GM21717 (cell line): ENCODE data around the gene PTPRC.
A peak's percentile ranks its signal among the peaks of the same experiment; 100 is the strongest.

Experiments
- ATAC-seq: cut with Tn5 transposase; IDR thresholded peaks from one replicate; pipeline ENCODE4 v1.9.1; 2021; ENCODE audit warnings: mild to moderate bottlenecking, moderate library complexity; ENCODE audit not compliant: unreplicated experiment

PTPRC gene

DNA sequence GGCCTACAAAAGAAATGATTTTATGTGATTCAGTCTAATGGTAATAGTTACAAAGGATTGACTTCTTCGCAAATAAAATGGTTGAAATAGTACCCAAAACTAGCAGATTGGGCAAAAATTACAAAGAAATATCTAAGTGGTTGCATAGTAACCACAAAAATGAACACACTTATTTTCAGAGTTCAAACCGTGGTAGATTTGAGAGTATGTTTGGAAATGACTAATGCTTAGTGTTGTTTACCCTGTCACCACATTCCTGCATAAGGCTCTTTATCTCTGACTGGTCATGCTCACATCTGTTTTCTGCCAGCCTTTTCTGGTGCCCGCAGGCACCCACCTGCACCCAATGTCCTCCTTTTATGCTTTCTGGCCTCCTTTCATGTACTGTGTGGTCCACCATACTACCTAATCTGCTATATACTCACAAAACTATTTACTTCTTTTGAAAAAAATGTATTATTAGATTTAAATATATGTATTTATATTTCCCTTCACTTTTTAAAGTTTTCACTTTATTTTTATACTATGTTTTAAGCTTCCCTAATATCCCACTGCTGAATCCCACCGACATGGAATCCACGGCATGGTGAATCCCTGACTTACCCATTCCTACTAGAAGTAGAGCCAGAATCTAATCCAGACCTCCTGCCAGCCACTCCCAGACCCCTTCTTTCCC, 30.3 kb downstream of the PTPRC start:
- ATAC-seq = peak; percentile 87

DNA sequence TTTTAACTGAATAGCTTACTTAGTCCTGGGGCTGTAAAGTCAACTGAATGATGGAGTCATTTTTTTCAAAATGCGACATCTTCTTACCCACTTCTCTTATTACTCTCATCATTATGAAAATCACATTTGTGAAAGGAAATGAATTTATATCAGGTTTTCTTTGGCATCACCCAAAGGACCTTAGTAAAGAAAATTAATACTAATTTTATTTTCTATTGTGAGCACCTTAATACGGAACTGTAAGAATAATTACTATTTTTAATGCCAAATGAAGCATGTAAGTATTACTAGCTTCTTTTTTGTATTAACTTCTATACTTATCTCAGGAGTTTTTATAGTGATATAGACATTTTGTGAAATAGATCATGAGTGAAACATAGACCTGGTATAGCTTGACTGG, 30.9 kb downstream of the PTPRC start:
- no peak for ATAC-seq

DNA sequence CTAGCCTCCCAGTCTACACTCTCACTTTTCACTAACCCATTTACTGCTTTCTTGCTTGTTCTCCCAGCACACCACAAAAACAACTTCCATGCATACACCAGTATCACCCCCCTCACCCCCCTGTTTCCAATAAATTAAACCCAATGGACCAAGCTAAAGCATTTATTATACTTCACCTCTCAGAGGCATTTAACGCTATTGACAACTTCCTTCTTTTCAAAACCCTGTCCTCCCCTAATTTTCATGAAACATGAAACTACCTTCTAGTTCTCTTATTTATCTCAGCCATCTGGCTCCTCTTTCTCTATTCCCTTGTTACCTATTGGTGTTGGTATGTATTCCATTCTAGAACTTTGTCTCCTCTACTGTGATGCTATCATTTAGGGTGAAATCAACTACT, 32.3 kb downstream of the PTPRC start:
- no peak for ATAC-seq

DNA sequence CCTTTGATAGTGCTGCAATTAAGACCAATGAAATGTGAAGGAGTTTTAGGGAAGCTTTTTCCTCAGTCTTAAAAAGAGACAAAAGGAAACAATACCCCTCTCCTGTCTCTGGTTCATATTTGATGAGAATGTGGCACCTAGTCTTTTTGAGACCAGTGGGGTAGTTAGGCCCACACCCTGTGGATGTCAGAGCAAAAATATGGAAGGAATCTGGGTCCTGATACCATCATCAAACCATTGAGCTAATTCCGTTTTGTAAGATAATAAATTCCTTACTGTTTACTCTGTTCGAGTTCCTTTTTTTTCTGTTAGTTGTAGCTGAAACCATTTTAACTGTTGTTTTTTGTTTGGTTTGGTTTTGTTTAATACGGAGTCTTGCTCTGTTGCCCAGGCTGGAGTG, 33.3 kb downstream of the PTPRC start:
- no peak for ATAC-seq

DNA sequence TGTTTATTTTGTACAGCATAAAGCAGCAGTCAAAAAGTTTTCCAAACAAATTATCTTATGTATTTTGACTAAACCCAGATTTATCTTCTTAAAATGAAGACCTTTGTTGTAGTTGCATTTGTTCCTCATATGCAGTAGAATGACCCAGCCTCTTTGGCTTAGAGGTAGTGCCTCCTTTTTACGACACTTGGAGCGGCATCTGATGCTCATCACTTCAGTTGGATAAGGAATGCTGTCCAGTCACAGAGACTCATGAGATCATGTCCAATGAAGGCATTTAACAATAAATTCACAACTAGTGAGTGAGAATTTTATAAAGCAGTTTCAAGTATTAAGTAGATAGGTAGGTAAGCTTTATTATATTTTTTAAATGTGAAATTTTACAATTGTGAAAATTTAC, 35.2 kb downstream of the PTPRC start:
- ATAC-seq = no peak

DNA sequence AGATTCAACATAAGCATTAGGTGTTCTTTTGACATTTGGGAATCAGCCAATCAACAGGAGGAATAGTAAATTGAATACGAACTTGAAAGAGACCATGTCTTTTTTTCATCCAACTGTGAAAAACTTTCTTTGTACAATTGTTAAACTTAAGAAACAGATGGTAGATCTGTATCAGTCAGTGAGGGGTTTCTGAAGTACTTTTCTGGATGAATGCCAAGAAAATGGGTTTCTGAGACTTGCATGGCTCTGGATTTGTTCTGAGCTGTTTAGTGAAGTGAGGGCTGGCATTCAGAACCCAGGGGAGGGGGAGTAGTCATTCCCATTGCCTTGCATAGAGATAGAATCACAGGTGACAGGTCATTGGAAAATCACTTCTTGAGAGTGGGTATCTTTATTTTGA, 37.4 kb downstream of the PTPRC start:
- no peak for ATAC-seq

DNA sequence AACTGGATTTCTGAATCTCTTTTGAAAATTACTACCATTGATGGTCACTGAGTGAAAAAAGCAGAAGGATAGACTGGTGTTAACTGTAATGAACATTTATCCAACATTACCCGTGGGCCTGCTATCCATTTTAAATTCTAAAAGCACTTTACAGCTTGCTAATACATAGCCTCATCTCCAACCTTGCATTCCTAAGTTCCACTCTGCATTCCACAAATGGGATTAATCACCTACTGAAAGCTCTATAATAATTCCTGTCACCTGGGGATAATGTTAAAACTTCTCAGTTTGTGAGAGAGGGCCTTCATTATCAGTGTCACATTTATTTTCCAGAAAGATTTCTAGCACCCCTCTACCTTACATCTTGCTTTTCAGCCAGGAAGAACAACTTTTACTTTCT, 38.2 kb downstream of the PTPRC start:
- no peak for ATAC-seq

DNA sequence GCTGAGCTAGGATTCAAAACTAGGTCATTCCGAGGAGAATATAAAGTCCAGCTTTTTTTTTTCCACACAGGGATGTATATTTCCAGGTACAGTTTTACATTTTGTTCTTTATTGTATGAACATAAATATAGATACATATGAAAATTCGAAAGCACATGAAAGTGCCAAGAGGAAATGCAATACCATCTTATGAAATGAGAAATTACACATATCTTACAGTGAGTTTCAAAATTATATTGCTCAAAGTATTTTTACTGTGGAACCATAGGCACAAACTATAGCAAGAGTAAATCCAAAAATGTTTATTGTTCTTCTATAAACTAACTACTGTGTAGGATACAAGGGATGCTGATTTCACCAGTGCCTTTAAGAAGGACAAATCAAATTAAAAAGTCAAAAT, 39.0 kb downstream of the PTPRC start:
- no peak for ATAC-seq

DNA sequence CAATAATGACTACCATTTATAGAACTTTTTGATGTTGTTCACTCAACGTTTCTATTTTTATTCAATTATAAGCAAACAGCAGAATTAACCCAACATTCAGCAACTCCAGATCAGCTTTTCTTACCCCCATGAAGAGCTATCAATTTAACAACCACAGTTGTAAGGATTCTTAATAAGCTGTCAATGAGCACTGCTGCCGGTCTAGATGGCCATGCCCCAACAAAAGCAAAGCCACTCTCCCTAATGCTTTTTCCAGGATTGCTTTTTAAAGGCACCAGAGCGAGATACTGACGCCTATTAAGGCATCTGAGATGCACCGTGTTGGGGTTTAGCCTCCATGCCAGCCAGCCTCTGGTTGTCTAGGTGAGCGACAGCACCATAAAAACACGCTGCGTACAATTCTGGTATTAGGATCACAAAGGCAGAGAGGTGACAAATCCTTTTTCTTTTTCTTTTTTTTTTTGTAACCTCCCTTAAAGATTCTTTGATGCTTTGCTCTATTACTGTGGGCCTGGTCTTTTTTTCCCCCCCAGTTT, 39.5 kb downstream of the PTPRC start:
- no peak for ATAC-seq

DNA sequence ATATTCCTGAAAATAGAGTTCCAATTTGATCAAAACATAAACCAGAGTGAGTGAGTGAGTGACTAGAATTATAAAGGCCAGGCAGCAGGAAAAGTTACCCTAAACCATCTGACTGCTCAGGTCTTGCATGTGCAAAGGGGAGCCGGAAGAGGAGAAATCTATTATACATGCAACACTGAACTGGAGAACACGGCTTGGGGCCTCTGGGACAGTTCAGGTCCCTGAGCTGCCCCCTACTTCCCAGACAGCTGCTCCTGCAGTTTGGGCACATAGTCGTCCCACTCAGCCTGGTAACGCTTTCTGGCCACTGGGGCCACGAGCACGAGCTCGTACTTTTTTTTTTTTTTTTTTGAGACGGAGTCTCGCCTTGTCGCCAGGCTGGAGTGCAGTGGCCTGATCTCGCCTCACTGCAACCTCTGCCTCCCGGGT, 40.1 kb downstream of the PTPRC start:
- peak; percentile 36 for ATAC-seq

DNA sequence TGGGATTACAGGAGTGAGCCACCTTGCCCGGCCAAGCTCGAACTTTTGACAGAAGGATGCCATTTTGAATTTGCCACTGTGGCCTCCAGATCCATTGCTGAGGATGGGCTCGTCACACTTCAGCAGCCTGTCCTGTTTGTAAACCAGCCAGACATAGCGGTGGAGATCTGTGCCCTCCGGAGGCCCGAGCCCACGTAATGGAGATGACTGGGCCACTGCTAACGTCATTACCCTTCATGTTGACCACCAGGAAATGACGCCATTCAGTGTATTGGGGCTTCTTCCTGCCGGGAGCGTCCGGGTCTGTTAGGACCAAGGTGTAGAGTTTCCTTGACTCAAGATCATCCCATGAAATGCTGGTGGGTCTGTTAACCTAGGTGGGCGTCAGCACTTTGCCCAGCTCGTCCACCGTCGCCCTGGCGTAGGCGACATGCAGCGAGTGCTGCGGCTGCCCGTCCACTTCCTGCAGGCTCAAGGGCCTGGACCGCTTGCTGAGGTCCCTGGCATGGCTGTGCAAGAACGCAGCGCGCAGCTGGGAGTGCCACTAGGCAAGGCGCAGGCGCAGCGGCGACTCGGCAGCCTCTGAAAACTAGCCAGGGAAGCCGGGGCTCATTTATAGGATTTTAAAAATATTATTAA, 40.8 kb downstream of the PTPRC start:
- ATAC-seq = no peak

DNA sequence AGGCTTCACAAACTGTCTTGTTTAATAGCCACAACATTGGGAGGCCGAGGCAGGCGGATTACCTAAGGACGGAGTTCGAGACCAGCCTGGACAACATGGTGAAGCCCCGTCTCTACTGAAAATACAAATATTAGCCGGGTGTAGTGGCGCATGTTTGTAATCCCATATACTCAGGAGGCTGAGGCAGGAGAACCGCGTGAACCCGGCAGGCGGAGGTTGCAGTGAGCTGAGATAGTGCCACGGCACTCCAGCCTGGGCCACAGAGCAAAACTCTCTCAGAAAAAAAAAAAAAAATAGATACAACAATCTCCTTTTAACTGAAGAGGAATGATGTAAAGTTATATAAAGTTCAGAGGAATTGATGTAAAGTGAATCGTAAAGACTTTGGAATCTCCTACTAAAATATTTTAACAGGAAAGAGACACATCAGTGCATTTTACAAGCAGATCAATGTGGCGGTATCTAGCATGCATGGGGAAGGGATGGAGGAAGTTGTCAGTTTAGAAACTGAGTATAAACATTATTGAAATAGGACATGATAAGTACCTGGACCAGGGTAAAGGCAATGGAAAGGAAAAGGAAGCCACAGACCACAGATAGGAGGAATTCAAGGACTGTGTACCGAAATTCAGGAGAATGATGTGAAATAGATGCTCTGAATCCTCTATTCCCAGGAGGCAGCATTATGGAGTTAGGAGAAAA, 41.5 kb downstream of the PTPRC start:
- no peak for ATAC-seq

DNA sequence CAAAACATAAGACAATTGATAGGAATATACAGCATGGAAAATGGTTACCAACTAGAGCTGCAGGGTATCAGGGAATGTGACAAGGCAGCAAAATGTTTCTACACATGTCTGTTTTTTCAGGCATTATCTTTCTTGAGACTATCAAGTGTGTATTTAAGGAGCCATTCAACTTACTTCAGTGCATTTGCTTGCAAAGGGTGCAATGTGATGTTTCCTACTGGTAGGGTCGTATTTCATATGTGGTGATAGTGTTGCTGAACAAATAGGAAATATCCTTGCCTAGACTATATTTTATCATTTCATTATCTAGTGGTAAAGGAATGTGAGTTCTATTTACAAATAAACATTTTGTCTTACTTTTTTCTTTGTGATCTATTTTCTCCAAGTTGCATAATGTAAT, 42.4 kb downstream of the PTPRC start:
- ATAC-seq = no peak

DNA sequence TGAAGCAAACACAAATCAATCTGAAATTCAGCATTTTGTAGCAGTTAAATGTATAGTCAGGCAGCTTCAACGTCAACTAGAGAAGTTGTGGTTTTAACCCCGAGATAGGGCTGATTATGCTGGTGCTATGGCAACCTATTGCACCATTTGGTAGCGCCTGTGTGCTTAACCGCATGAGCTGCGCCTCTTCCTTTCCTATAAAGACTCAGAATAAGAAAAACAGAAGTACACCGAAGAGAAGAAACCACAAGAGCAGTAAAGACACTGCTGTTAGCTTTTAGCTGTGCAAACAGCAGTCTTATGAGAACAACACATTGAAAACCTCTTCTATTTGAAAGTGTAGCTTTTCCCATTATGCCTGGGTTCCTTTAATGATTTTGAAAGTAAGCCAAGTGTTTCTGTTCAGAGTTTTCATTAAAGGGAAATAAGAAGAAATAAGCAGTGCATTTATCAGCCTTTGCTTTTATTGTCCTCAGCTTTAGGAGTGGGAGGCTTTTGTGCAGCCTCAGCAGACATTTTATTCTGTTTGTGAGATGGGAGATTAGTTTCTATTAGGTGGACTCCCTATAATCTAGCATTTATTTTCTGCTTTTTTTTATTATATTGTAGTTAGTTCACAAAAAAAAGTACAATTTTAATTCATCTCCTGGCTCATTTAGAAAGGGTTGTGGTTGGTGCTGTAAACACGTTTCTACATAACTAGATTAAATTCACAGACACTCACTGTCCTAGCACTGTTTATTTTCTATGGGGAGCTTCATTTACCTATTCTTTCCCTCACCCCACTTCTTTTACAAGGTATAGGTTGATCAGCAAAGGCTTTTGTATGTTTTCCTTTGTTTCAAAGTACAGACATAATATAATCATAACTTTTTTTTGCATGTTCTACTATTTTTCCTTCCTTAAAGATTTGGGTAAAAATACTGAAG, 43.3 kb downstream of the PTPRC start:
- ATAC-seq = peak; percentile 96

DNA sequence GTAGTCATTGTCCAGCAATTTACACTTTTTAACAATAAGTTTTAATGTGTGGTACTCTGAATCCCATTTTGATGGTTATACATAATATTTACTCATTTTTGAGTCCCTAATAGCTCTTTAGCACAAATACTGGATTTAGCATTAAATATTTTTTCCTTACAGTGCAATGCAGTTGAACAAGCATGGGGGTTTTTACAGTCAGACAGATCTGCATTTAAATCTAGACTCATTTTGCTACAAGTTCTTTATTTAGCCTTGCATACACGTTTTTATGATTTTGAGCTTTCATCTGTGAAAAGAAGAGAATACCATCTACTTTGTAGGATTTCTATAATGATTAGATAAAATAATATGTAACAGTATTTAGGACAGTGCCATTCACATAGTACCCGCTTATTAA, 44.0 kb downstream of the PTPRC start:
- ATAC-seq = no peak

DNA sequence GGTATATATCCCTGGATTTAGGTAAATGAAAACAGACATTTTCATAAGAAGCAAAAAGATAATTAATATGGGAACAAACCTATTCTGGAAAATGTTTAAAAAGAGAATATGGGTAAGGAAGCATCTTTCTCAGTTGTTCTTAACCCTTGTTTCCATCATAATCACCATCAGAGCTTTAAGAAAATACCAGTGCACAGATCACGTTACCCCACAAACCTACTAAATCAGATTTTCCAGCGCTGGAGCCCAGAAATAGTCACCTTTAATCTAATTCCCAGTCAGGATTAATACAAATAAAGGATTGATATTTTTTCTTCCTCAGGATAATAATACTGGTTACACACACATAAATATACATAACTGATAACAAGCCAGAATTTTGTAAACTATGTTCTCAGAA, 44.6 kb downstream of the PTPRC start:
- ATAC-seq = no peak

DNA sequence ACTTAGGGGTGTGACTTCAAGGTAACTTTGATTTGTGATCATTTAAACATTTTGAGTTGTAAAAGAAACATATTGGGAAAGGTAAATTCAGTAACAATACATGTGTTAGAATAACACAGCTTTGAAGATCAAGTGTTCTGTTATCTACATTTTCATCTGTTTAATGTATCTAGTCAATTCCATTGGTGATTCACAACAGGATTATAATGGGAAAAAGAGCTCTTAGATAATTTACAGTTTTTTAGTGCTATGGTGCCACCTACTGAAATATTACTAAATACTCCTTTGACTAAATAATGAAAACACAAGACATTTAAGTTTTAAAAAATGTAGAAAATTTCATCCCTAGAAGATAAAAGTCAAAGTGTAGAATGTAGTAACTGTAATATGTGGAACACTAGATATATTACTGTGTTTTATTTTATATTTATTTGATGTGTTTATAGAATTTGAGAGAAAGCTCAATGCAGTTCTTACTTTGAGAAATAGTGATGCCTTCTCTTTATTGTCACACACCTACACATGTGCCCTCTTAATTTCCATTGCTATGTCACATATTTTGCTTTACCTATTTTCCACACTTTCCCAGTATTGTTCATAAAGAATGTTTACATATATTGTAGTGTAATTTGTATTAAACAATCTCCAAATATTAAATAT, 47.4 kb downstream of the PTPRC start:
- no peak for ATAC-seq

DNA sequence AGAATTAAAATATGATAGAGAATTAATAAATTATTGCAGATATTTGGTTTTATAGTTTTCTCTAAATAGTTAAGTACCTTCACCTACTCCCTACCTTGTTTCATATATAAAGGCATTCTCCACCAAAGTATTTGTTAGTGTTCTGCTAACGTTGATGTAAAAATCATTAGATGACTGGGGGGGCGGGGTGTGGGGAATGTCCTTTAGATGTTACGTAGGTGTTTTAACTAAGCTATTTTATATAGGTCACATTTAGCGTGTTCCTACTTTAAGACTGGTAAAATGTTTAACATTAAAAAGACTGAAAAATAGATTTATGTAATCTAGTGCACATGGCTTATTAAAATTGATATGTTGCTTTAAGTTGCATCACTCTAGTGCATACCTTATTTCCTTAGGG, 48.6 kb downstream of the PTPRC start:
- no peak for ATAC-seq

DNA sequence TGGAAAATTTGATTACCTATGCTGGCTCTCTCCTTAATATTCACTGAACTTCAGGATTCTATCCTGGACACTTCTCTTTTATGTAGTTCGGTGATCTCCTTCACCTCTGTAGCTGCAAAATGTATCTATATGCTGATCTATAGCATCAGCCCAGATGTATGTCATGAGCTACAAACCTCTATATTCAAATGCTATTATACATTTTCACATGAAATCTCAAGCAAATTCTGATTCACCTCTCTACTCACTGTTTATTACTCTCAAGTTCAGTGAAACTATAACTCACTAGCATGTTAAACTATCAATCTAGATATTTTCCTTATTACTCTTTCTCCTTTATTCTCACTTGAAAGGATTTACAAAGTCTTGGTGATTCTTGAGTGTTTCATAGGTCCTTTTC, 52.2 kb downstream of the PTPRC start:
- ATAC-seq = no peak

DNA sequence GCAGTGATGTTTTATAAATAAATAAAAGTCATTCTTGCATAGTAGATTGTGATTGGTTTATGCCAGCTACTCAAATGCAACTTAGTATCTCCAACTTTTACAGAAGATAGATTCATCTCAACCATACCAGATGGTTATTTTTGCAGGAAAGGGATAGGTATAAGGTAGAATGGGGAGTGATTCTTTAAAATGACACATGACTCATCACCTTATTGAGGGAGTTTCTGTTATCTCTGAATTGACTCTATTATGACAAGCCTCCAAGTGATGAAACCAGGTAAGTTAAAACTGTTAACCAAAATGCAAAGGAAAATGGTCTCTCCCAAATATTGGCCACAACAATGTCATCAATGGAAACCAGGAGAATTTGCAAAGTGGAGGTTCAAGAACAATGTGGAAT, 54.5 kb downstream of the PTPRC start:
- ATAC-seq = no peak
